HCT116 (cell line): ENCODE results near the gene OPCML. TPM values are rescaled to one million over a fixed set of nuclear protein-coding genes. Genes with fewer than 3 reads are reported as not detected.

Source experiments
- ATAC-seq: fragments of 200-7000 bp; cut with Tn5 transposase; 2 replicates; pipeline ENCODE4 v1.9.1; 2020; ENCODE audit warnings: mild to moderate bottlenecking, moderate library complexity
- BruUV-seq: library from RNA; stranded (reverse); fragments of 400-500 nt; replicated peaks from 2 replicates; lab custom pipeline; 2021; lab: Mats Ljungman, UMichigan
- CTCF ChIA-PET: fragments of 300-600 bp; sonication (Branson Sonifier 250); formaldehyde crosslinking; loops from one replicate; lab custom pipeline; 2021; ENCODE audit warnings: antibody characterized with exemption; lab: Charles Lee
- POLR2A ChIA-PET: fragments of 300-600, 350-600 bp; sonication (Branson Sonifier 250); formaldehyde crosslinking; loops from one replicate; lab custom pipeline; 2021; ENCODE audit warnings: antibody characterized with exemption; lab: Charles Lee
- RAD21 ChIA-PET, 2 experiments: fragments of 300-600 bp; sonication (Branson Sonifier 250); formaldehyde crosslinking; loops; one replicate each; lab custom pipeline; 2023; ENCODE audit warnings: low total read pairs in 2 of 2; ENCODE audit not compliant: uncharacterized antibody in 2 of 2, unreplicated experiment in 2 of 2, low non-redundant PET in 1 of 2; lab: Charles Lee
- DNase-seq: peaks from one replicate; pipeline ENCODE4 v3.0.0-alpha.2; 2010; ENCODE audit warnings: low read depth, low spot score
- H2AFZ ChIP-seq: fragments of 200-600 bp; shearing (Covaris generic), sonication (generic); 2 replicates; pipeline ENCODE4 v1.6.1; 2017; ENCODE audit warnings: low read depth, mixed run types, mixed read lengths, antibody characterized with exemption, low read length; ENCODE audit not compliant: poor library complexity, severe bottlenecking
- H3K27ac ChIP-seq: 2 replicates; pipeline ENCODE4 v1.5.1; 2012; ENCODE audit warnings: low read depth, low read length
- H3K27me3 ChIP-seq: fragments of 200-600 bp; sonication (generic); 2 replicates; pipeline ENCODE4 v1.6.1; 2016; ENCODE audit warnings: mixed run types, low read length, mixed read lengths; ENCODE audit not compliant: insufficient read depth
- H3K36me3 ChIP-seq, 2 experiments: fragments of 200-500 bp in 1 of 2; fragments of 200-600 bp in 1 of 2; sonication (Bioruptor generic) in 1 of 2; sonication (generic) in 1 of 2; 2 replicates each; pipeline versions ENCODE4 v1.5.1 to v1.6.1; 2014 to 2016; ENCODE audit warnings: low read length in 2 of 2, inconsistent platforms in 1 of 2, mixed read lengths in 1 of 2, mixed run types in 1 of 2; ENCODE audit not compliant: insufficient read depth in 2 of 2, control insufficient read depth in 1 of 2
- H3K4me1 ChIP-seq, 2 experiments: fragments of 200-600 bp in 1 of 2; sonication (generic) in 1 of 2; 2 replicates each; pipeline versions ENCODE4 v1.5.1 to v1.6.1; 2012 to 2017; ENCODE audit warnings: low read length in 2 of 2, inconsistent platforms in 1 of 2, mild to moderate bottlenecking in 1 of 2, mixed read lengths in 1 of 2, mixed run types in 1 of 2, moderate library complexity in 1 of 2; ENCODE audit not compliant: insufficient read depth in 2 of 2, control insufficient read depth in 1 of 2
- H3K4me2 ChIP-seq: fragments of 200-600 bp; sonication (generic); 2 replicates; pipeline ENCODE4 v1.6.1; 2017; ENCODE audit warnings: mixed run types, low read length, mixed read lengths
- H3K4me3 ChIP-seq, 2 experiments: fragments of 200-600 bp in 1 of 2; sonication (generic) in 1 of 2; replicated peaks in 1 of 2; 2 replicates each; pipeline ENCODE4 v1.5.1; 2011 to 2016; ENCODE audit warnings: low read length in 2 of 2, control low read depth in 1 of 2, low read depth in 1 of 2, mild to moderate bottlenecking in 1 of 2, mixed read lengths in 1 of 2, mixed run types in 1 of 2
- H3K79me2 ChIP-seq: fragments of 200-600 bp; sonication (generic); 2 replicates; pipeline ENCODE4 v1.6.1; 2017; ENCODE audit warnings: mild to moderate bottlenecking, mixed run types, low read length, moderate library complexity, mixed read lengths; ENCODE audit not compliant: insufficient read depth
- H3K9ac ChIP-seq: fragments of 200-600 bp; sonication (generic); 2 replicates; pipeline ENCODE4 v1.6.1; 2016; ENCODE audit warnings: low read length, mixed read lengths
- H3K9me2 ChIP-seq: fragments of 200-600 bp; sonication (generic), shearing (Covaris generic); 2 replicates; pipeline ENCODE4 v1.6.1; 2017; ENCODE audit warnings: mixed run types, mild to moderate bottlenecking, moderate library complexity; ENCODE audit not compliant: insufficient read depth
- H3K9me3 ChIP-seq, 2 experiments: fragments of 200-500 bp in 1 of 2; fragments of 200-600 bp in 1 of 2; sonication (Bioruptor generic) in 1 of 2; sonication (generic) in 1 of 2; 2 replicates each; pipeline ENCODE4 v1.6.1; 2014 to 2017; ENCODE audit warnings: low read length in 2 of 2, mixed read lengths in 2 of 2, inconsistent platforms in 1 of 2, low read depth in 1 of 2, mild to moderate bottlenecking in 1 of 2, mixed run types in 1 of 2, moderate library complexity in 1 of 2; ENCODE audit not compliant: control insufficient read depth in 1 of 2, insufficient read depth in 1 of 2
- H4K20me1 ChIP-seq: fragments of 200-600 bp; sonication (generic), shearing (Covaris generic); 2 replicates; pipeline ENCODE4 v1.6.1; 2017; ENCODE audit warnings: mixed run types, mild to moderate bottlenecking, moderate library complexity; ENCODE audit not compliant: insufficient read depth
- CBX3 ChIP-seq: IDR thresholded peaks from 2 replicates; pipeline ENCODE4 v1.6.1; 2012; ENCODE audit warnings: low read depth
- CEBPB ChIP-seq: IDR thresholded peaks from 2 replicates; pipeline ENCODE4 v1.6.1; 2012; ENCODE audit warnings: low read depth
- CTCF ChIP-seq, 3 experiments: fragments of 200-600 bp in 1 of 3; sonication (generic) in 1 of 3; IDR thresholded peaks in 2 of 3; conservative IDR thresholded peaks in 1 of 3; 2 replicates each; pipeline ENCODE4 v1.5.1; 2012 to 2017; ENCODE audit warnings: low read depth in 2 of 3, low read length in 2 of 3, antibody characterized with exemption in 1 of 3, borderline replicate concordance in 1 of 3, control low read depth in 1 of 3, mild to moderate bottlenecking in 1 of 3, mixed read lengths in 1 of 3, mixed run types in 1 of 3, moderate library complexity in 1 of 3; ENCODE audit not compliant: insufficient read depth in 1 of 3
- EGR1 ChIP-seq: IDR thresholded peaks from 2 replicates; pipeline ENCODE4 v1.6.1; 2012; ENCODE audit warnings: low read depth
- ELF1 ChIP-seq: IDR thresholded peaks from 2 replicates; pipeline ENCODE4 v1.6.1; 2012; ENCODE audit warnings: low read depth, borderline replicate concordance
- MAX ChIP-seq: IDR thresholded peaks from 2 replicates; pipeline ENCODE4 v1.6.1; 2012
- SIN3A ChIP-seq: IDR thresholded peaks from 2 replicates; pipeline ENCODE4 v1.6.1; 2012; ENCODE audit warnings: low read depth
- SRF ChIP-seq: IDR thresholded peaks from 2 replicates; pipeline ENCODE4 v1.6.1; 2012; ENCODE audit warnings: low read depth
- TCF7L2 ChIP-seq: IDR thresholded peaks from 2 replicates; pipeline ENCODE4 v1.7.0; 2011; ENCODE audit warnings: borderline replicate concordance, inconsistent platforms; ENCODE audit not compliant: insufficient read depth, insufficient read length; ENCODE audit errors: extremely low read depth
- YY1 ChIP-seq: IDR thresholded peaks from 2 replicates; pipeline ENCODE4 v1.6.1; 2011; ENCODE audit warnings: low read length, low read depth, moderate library complexity, mild to moderate bottlenecking; ENCODE audit not compliant: insufficient replicate concordance; ENCODE audit errors: extremely low read depth
- intact Hi-C: fragments of 100-400 bp; cut with micrococcal nuclease; formaldehyde crosslinking; loops from 2 replicates; pipeline ENCODE4 v1.10.0; 2022
- total RNA-seq: library from RNA; stranded (reverse); gene quantifications from one replicate; pipeline ENCODE4 v1.2.1, GENCODE V29; 2021; ENCODE audit not compliant: unreplicated experiment

The OPCML gene
- total RNA-seq, 1 experiment from 2014 or later: not detected

- H3K4me1 ChIP-seq: no peaks in the 10 kb centered on the region
- H3K9me3 ChIP-seq: peaks cover 7 to 19% of the 10 kb centered on the region in 2 experiments; a peak in 2 of 4 replicates
- no peak for DNase-seq
- no peaks in the 10 kb centered on the region for H4K20me1 ChIP-seq
- TF ChIP-seq CBX3 (no peak), SIN3A (no peak), YY1 (no peak), MAX (no peak), SRF (no peak), CTCF (IDR thresholded peaks at IDR 0.05 in 2 of 3, conservative IDR thresholded peaks at IDR 0.05 in 1 of 3; ENCODE audit: borderline replicate concordance in 1 of 3, insufficient read depth in 1 of 3, low read depth in 2 of 3, low read length in 2 of 3) (no peak), EGR1 (no peak), ELF1 (no peak), CEBPB (no peak), TCF7L2 (no peak)
- TF ChIP-seq, all 23 proteins: peak for 0
- intact Hi-C loops: no loop called here
- Histone ChIP-seq H3K36me3 (no peaks in the 10 kb centered on the region), H2AFZ (no peak overlapping the region), H3K4me3 (no peak overlapping the region), H3K9me2 (no peaks in the 10 kb centered on the region), H3K27ac (no peak overlapping the region), H3K79me2 (no peaks in the 10 kb centered on the region), H3K9ac (no peak overlapping the region), H3K4me2 (no peak overlapping the region), H3K27me3 (no peaks in the 10 kb centered on the region)
- ChIA-PET CTCF (no interaction called here), RAD21 (no interaction called here), POLR2A (no interaction called here)
- no TSS peak for BruUV-seq
- no peak for ATAC-seq
These were observed 787.0 kb downstream of the OPCML start for GRCh38 chr11:132745306-132745705.
